A673 (cell line): ENCODE data around the gene RPAP3.

Source experiments
- EZH2 ChIP-seq: fragments of 200-600 bp; sonication (generic); IDR thresholded peaks from 2 replicates; pipeline ENCODE4 v1.6.1; 2017; ENCODE audit warnings: borderline replicate concordance, low read depth, mild to moderate bottlenecking, mixed read lengths, antibody characterized with exemption, low read length; ENCODE audit not compliant: poor library complexity, severe bottlenecking
- TF ChIP-seq, protein P1 (sequence below): fragments of 300-800, 200-600 bp; sonication (generic); conservative IDR thresholded peaks from 2 replicates; pipeline ENCODE4 v1.5.1; 2017; ENCODE audit warnings: low read depth, mild to moderate bottlenecking, antibody characterized with exemption, low read length, moderate library complexity, mixed read lengths

- TF ChIP-seq EZH2 = no peak
- TF ChIP-seq, protein P1, sequence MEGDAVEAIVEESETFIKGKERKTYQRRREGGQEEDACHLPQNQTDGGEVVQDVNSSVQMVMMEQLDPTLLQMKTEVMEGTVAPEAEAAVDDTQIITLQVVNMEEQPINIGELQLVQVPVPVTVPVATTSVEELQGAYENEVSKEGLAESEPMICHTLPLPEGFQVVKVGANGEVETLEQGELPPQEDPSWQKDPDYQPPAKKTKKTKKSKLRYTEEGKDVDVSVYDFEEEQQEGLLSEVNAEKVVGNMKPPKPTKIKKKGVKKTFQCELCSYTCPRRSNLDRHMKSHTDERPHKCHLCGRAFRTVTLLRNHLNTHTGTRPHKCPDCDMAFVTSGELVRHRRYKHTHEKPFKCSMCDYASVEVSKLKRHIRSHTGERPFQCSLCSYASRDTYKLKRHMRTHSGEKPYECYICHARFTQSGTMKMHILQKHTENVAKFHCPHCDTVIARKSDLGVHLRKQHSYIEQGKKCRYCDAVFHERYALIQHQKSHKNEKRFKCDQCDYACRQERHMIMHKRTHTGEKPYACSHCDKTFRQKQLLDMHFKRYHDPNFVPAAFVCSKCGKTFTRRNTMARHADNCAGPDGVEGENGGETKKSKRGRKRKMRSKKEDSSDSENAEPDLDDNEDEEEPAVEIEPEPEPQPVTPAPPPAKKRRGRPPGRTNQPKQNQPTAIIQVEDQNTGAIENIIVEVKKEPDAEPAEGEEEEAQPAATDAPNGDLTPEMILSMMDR = no peak
Measured at GRCh38 chr12:47725091-47725772, 19.4 kb upstream of the RPAP3 start, which contains the start of gene ENDOU.
